ENCODE data around the gene TXNDC16.
A peak's percentile ranks its signal among the peaks of the same experiment; 100 is the strongest.
"Not testable (repeated sequence)": the region's sequence is repeated elsewhere in the genome, so short reads cannot be mapped to it uniquely, and the experiment has no call there.

TXNDC16 gene

GRCh38 chr14:52552063-52552988, at the start of gene TXNDC16, which contains the start of gene GPR137C:
TSS of gene TXNDC16 (minus strand) at chr14:52552505. CDS start at chr14:52543557, 8,948 bp downstream.
TSS of gene GPR137C (plus strand) at chr14:52552836. CDS start at chr14:52553148, 312 bp downstream.
- DNase-seq (ENCODE audit: low read depth in 2 of 2) = peak; percentile 97 to 98

GRCh38 chr14:52599974-52600373, 47.7 kb upstream of the TXNDC16 start:
- no peak for DNase-seq (ENCODE audit: low read depth in 2 of 2)

- DNase-seq (ENCODE audit: low read depth in 2 of 2) = no peak
These were observed 46.3 kb upstream of the TXNDC16 start for GRCh38 chr14:52598568-52598967.

GRCh38 chr14:52596861-52597260, 44.6 kb upstream of the TXNDC16 start:
- no peak for DNase-seq (ENCODE audit: low read depth in 2 of 2)

GRCh38 chr14:52596320-52596719, 44.0 kb upstream of the TXNDC16 start:
- no peak for DNase-seq (ENCODE audit: low read depth in 2 of 2)

GRCh38 chr14:52590318-52590717, 38.0 kb upstream of the TXNDC16 start:
- DNase-seq (ENCODE audit: low read depth in 2 of 2) = no peak

GRCh38 chr14:52589646-52590045, 37.3 kb upstream of the TXNDC16 start:
- DNase-seq (ENCODE audit: low read depth in 2 of 2) = no peak

GRCh38 chr14:52583544-52583943, 31.2 kb upstream of the TXNDC16 start:
- no peak for DNase-seq (ENCODE audit: low read depth in 2 of 2)

GRCh38 chr14:52575858-52576257, 23.6 kb upstream of the TXNDC16 start:
- DNase-seq (ENCODE audit: low read depth in 2 of 2) = no peak

GRCh38 chr14:52568454-52568853, 16.1 kb upstream of the TXNDC16 start:
- DNase-seq (ENCODE audit: low read depth in 2 of 2) = not testable (repeated sequence)

GRCh38 chr14:52563120-52563519, 10.8 kb upstream of the TXNDC16 start:
- no peak for DNase-seq (ENCODE audit: low read depth in 2 of 2)

GRCh38 chr14:52558688-52559087, 6.4 kb upstream of the TXNDC16 start:
- no peak for DNase-seq (ENCODE audit: low read depth in 2 of 2)

- peak; percentile 46 to 52 for DNase-seq (ENCODE audit: low read depth in 2 of 2)
These were observed 1.6 kb upstream of the TXNDC16 start for GRCh38 chr14:52553671-52554575.

GRCh38 chr14:52553002-52553670, 831 bp upstream of the TXNDC16 start:
- no peak for DNase-seq (ENCODE audit: low read depth in 2 of 2)

GRCh38 chr14:52551696-52552062, 626 bp downstream of the TXNDC16 start:
- no peak for DNase-seq (ENCODE audit: low read depth in 2 of 2)

GRCh38 chr14:52551205-52551604, 1.1 kb downstream of the TXNDC16 start:
- no peak for DNase-seq (ENCODE audit: low read depth in 2 of 2)

- DNase-seq (ENCODE audit: low read depth in 2 of 2) = no peak
These were observed 1.6 kb downstream of the TXNDC16 start for GRCh38 chr14:52550661-52551060.

GRCh38 chr14:52547526-52547925, 4.8 kb downstream of the TXNDC16 start:
- no peak for DNase-seq (ENCODE audit: low read depth in 2 of 2)

GRCh38 chr14:52547027-52547426, 5.3 kb downstream of the TXNDC16 start:
- no peak for DNase-seq (ENCODE audit: low read depth in 2 of 2)

GRCh38 chr14:52546318-52546670, 6.0 kb downstream of the TXNDC16 start:
- DNase-seq (ENCODE audit: low read depth in 2 of 2) = no peak

GRCh38 chr14:52545584-52546317, 6.6 kb downstream of the TXNDC16 start:
- no peak for DNase-seq (ENCODE audit: low read depth in 2 of 2)

Data from fibroblast of skin of left biceps (primary cell).